ENCODE data around the gene HSPB7. TPM values are rescaled to one million over a fixed set of nuclear protein-coding genes. Genes with fewer than 3 reads are reported as not detected.
A peak's percentile ranks its signal among the peaks of the same experiment; 100 is the strongest.

The HSPB7 gene
- total RNA-seq, 6 experiments from 2014 or later = 15.5 to 40.6 (median 33.0) TPM

- Mint-ChIP-seq H3K4me1 (ENCODE audit: low read depth) (peaks cover 25% of the 10 kb centered on the region), H3K36me3 (ENCODE audit: low read depth) (peaks cover 23% of the 10 kb centered on the region), H3K27ac (peak within 1 kb of the TSS; percentile 69), H3K4me3 (peak within 1 kb of the TSS; percentile 91), H3K9me3 (no peaks in the 10 kb centered on the region; the same call in 1 of the 2 replicates), H3K27me3 (ENCODE audit: insufficient read depth) (no peaks in the 10 kb centered on the region; the same call in 1 of the 2 replicates)
- DNase-seq = peak; percentile 88
- TF ChIP-seq, protein P1, sequence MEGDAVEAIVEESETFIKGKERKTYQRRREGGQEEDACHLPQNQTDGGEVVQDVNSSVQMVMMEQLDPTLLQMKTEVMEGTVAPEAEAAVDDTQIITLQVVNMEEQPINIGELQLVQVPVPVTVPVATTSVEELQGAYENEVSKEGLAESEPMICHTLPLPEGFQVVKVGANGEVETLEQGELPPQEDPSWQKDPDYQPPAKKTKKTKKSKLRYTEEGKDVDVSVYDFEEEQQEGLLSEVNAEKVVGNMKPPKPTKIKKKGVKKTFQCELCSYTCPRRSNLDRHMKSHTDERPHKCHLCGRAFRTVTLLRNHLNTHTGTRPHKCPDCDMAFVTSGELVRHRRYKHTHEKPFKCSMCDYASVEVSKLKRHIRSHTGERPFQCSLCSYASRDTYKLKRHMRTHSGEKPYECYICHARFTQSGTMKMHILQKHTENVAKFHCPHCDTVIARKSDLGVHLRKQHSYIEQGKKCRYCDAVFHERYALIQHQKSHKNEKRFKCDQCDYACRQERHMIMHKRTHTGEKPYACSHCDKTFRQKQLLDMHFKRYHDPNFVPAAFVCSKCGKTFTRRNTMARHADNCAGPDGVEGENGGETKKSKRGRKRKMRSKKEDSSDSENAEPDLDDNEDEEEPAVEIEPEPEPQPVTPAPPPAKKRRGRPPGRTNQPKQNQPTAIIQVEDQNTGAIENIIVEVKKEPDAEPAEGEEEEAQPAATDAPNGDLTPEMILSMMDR (IDR thresholded peaks at IDR 0.05) = peak; percentile 51
Measured at GRCh38 chr1:15975805-15976680, 41.8 kb downstream of the HSPB7 start, which contains the start of gene ZBTB17. Gene ZBTB17, minus strand, starts transcription at chr1:15976101. Its CDS starts 27,606 bp downstream, at chr1:15948495.

GRCh38 chr1:15975358-15975804 is 42.5 kb downstream of the HSPB7 start:
- H3K36me3 Mint-ChIP-seq (ENCODE audit: low read depth) = peaks cover 27% of the 10 kb centered on the region
- H3K9me3 Mint-ChIP-seq = no peaks in the 10 kb centered on the region
- H3K4me3 Mint-ChIP-seq = peak overlapping the region; percentile 91
- DNase-seq = peak; percentile 50
- TF ChIP-seq, protein P1 (IDR thresholded peaks at IDR 0.05) = peak; percentile 73
- H3K4me1 Mint-ChIP-seq (ENCODE audit: low read depth) = peaks cover 25% of the 10 kb centered on the region
- H3K27ac Mint-ChIP-seq = peak overlapping the region; percentile 69
- H3K27me3 Mint-ChIP-seq (ENCODE audit: insufficient read depth) = no peaks in the 10 kb centered on the region; the same call in 1 of the 2 replicates

DNA sequence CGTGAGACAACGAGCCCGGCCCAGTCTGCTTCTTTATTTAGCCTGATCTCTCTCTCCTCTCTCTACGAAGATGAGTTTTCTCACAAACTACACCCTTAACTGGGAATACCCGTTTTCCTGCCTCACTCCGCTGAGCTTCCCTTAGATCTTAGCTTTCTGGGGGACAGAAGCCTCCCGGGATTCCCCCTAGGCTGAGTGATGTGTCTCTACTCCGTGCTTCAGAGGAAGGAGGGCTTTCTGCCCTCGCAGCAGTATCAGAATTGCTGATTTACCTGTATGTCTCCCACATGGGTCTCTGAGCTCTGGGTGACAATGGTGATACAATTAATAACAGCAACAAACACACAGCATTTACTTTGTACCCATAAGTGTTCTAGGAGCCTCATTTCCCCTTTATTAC is 43.0 kb downstream of the HSPB7 start:
- Mint-ChIP-seq H3K9me3 (no peaks in the 10 kb centered on the region), H3K27me3 (ENCODE audit: insufficient read depth) (no peaks in the 10 kb centered on the region; the same call in 1 of the 2 replicates), H3K4me1 (ENCODE audit: low read depth) (peaks cover 25% of the 10 kb centered on the region), H3K4me3 (peak overlapping the region; percentile 91), H3K27ac (peak overlapping the region; percentile 69), H3K36me3 (ENCODE audit: low read depth) (peaks cover 31% of the 10 kb centered on the region)
- TF ChIP-seq, protein P1 (IDR thresholded peaks at IDR 0.05) = no peak
- no peak for DNase-seq

GRCh38 chr1:15973772-15974171 is 44.1 kb downstream of the HSPB7 start:
- no peak overlapping the region for H3K4me3 Mint-ChIP-seq
- H3K36me3 Mint-ChIP-seq (ENCODE audit: low read depth) = peaks cover 36% of the 10 kb centered on the region
- no peak overlapping the region for H3K27ac Mint-ChIP-seq
- no peaks in the 10 kb centered on the region; the same call in 1 of the 2 replicates for H3K27me3 Mint-ChIP-seq (ENCODE audit: insufficient read depth)
- TF ChIP-seq, protein P1 (IDR thresholded peaks at IDR 0.05) = no peak
- H3K4me1 Mint-ChIP-seq (ENCODE audit: low read depth) = peaks cover 25% of the 10 kb centered on the region
- no peaks in the 10 kb centered on the region for H3K9me3 Mint-ChIP-seq
- DNase-seq = no peak

DNA sequence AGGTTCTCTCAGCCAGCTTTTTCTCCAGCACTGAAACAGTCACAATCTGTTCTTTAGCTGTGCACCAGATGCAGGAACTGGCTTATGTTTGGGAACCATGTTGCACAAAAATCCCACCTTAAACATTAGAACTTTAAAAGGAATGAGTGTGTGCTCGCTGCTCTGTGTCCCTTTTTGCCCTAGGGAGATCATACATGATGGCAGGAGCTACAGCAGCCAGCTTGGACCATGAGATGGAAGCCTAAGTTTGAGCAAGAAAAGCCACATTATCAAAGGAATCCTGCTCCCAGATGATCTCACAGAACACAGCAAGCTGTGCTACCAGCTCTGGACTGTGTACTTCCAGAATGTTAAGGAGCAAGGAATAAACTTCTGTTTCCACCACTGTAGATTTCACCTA is 45.4 kb downstream of the HSPB7 start:
- H3K9me3 Mint-ChIP-seq = no peaks in the 10 kb centered on the region
- H3K27me3 Mint-ChIP-seq (ENCODE audit: insufficient read depth) = no peaks in the 10 kb centered on the region; the same call in none of the 2 replicates
- TF ChIP-seq, protein P1 (IDR thresholded peaks at IDR 0.05) = no peak
- peaks cover 36% of the 10 kb centered on the region for H3K4me1 Mint-ChIP-seq (ENCODE audit: low read depth)
- no peak overlapping the region for H3K27ac Mint-ChIP-seq
- no peak for DNase-seq
- no peak overlapping the region for H3K4me3 Mint-ChIP-seq
- peaks cover 43% of the 10 kb centered on the region for H3K36me3 Mint-ChIP-seq (ENCODE audit: low read depth)

All from HFFc6 (cell line).